Head of caudate nucleus (tissue), 42 donors: ENCODE data around the gene SLC35F6.
"Not testable (repeated sequence)": the region's sequence is repeated elsewhere in the genome, so short reads cannot be mapped to it uniquely, and the experiment has no call there.

Experiments
- DNase-seq, 42 donors: peaks; one replicate each; pipeline versions ENCODE4 v3.0.0 to v3.0.0-alpha.2; 2020 to 2021; ENCODE audit warnings: mixed read lengths in 7 of 42
- intact Hi-C: fragments of 100-400 bp; cut with DNase I; formaldehyde crosslinking; loops from one replicate; pipeline ENCODE4 v1.15.0; 2022

Gene SLC35F6

DNA sequence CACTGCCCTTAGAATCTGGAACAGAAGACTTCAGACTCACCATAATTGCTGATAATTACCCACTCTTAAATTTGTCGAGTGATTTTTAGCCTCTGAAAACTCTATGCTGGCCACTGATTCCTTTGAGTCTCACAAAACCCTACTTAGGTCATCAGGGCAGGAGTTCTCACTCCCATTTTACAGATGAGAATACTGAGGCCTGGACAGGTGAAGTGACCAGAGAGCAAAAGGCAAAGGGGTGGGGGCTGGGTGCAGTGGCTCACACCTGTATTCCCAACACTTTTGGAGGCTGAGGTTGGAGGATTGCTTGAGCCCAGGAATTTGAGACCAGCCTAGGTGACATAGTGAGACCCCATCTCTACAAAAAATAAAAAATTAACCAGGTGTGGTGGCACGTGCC is 34.8 kb upstream of the SLC35F6 start:
- DNase-seq, result no peak
- intact Hi-C loops, result no loop called here

DNA sequence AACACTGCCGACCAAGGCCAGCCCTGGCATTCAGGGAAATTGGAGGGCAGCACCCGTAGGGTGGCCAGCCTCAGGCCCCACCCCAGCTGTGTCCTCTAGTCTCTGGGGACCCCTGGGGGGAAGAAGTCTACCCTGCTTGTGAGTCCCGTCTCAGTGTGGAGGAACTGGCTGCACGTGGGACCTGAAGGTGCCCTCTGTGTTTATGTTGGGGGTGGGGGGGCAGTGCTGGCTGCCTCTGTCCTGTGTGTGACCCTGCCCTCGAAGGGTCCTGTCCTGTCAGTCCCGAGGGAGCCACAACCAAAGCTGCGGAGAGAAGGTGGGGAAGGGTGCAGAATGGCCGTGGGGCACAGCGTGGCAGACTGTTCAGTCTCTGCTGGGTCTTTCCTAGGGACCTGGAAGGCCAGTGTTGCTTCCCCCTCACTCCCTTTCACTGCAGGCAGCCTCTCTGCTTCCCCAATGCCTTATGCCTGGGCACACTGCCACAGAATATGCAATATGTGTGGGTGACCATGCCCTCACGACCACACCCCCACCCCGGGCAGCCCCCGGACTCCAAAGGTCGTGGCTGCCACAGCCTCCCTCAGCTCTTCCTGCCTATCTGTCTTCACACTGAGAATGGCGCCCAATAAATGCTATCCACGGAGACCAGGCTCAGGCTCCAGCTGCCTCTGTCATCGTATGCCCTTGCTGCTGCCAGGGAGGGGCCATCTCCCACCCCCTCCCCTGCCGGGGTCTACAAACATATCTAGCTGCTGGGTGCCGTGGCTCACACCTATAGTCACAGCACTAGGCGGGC is 33.3 kb upstream of the SLC35F6 start:
- intact Hi-C loops, result no loop called here
- no peak for DNase-seq

DNA sequence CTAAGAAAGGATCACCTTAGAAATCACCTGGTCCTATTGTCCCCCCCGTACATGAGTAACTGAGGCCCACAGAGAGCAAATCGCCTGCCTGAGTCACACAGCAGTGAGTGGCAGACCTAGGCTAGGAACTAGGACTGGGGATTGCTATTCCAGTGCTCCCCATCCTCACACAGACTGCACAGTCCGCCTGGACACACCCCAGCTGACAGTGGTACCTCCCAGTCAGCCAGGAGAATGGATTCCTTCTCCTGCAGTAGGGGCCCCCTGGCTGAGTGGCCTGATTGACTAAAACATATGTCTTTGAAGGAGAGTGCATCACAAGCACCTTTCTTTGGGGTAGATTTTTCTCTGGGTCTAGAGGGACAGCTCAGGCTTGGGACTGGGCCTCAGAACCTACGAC is 32.4 kb upstream of the SLC35F6 start:
- intact Hi-C loops, result no loop called here
- DNase-seq, result no peak

DNA sequence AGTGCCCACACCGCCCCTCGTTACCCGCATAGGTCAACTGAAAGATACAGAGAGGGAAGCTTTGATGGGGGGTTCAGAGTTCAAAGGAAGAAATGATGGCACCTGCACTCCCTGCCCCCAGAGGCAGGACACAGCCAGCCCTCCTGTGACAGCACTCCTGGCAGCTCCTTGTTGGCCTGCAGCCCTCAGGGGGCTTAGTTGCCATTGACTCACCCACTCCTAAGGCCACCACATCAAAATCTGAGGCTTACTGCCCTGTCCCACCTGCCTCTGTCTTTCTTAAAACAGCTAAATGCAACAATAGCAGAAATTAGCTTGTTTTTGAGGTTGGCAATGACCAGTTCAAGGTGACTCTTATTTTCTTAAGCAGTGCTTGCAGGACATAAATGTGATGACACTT is 31.6 kb upstream of the SLC35F6 start:
- DNase-seq, result no peak
- intact Hi-C loops, result no loop called here

DNA sequence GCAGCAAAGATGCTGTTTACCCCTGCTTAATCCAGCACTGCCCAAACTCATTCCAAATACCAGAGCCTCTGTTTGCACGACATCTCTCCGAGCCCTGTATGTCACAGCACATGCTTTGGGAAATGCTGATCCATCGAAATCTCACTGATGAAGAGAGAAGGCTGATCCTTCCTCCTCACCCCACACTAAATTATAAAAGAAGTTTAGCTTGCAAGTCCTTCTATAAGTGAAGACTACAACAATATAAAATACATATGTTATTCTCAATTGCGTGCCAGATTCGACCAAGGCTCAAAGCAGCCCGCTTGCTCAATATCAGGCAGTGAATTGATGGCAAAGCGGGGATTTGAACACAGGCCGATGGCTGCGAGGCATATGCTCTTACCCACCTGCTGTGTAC is 30.7 kb upstream of the SLC35F6 start:
- intact Hi-C loops, result no loop called here
- DNase-seq, result no peak

DNA sequence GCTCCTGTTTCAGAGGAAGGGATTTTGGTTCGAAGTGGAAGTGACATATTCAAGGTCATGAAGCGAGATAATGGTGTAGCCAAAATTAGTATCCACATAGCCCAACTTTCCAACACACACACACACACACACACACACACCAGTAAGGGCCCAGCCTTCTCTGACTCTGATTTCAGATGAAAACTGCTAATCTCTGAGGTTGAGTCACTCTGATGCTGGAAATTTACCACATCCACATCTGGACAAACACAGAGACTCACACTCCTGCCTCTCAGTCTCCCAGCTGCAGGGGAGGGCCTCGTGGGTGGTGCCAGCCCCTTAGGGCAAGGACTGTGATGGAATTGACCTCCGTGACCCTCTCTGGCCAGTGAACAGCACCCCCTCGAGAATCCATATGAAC is 29.0 kb upstream of the SLC35F6 start:
- intact Hi-C loops, result no loop called here
- no peak for DNase-seq

DNA sequence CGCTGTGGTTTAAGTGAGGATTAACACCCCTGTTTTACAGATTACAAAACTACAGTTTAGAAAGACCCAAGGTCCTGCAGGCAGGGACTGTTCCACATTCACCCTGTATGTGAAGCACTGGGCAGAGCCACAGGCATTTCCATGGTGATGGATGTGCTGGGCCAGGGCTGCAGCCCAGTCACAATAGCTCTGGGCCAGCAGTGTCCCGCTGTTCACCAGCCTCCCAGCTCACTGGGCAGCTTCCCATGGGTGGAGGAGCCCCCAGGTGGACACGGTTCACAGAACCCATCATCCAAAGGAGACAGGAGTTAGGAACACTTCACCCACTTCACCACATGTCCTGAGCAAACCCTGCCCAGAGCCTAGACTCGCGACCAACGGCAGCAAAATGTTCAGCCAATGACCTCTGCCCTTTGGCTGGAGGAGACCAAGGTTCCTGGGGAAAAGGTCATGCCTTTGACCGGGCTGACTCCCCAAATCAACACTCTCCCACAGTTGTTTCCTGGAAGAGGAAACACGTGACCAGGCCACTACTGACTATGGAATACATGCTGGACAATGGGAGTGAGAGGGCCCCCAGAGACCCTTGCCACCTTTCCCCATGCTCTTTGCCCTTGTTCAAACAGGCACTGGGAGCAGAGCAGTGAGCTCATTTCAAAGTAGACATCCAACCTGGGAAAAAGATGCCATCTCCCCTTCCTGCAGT is 28.0 kb upstream of the SLC35F6 start:
- intact Hi-C loops, result no loop called here
- DNase-seq, result peak in 20 of 42 donors; percentile 9 to 63 (median 32)

DNA sequence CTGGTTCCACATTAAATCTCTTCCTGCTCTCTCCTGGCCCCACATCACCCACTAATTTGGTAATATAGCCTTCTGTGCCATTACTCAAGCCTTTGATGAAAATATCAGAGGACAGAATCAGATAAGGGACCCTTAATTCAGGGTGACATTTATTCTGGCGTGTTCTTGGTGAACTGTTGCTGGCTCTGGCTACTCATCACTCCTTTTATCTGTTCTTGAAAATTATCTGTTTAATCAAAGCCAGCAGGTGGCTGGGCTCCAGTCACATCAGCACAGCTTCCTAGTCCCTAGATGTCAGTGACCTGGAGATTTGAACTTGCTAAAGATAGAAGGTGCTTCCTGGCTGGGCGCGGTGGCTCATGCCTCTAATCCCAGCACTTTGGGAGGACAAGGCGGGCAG is 26.9 kb upstream of the SLC35F6 start:
- DNase-seq, result no peak
- intact Hi-C loops, result no loop called here

DNA sequence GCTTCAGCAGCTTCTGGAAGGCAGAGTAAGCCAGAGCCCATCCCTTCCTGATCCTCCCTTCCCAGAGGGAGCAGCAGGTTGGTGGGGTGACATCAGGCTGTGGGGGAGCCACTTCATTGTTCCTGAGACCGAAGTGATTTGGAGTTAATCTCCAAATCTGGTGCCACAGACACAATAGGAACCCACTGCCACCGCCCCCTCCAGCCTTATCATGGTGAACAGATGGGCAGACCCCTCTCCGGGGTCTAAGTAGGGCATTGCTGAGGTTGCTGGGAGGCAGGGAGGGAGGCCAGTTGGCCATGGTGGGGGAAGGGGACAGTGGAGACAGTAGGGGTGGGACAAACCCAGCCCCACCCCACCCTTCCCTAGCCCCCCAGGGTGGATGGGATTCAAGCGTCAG is 25.6 kb upstream of the SLC35F6 start:
- intact Hi-C loops, result no loop called here
- no peak for DNase-seq

DNA sequence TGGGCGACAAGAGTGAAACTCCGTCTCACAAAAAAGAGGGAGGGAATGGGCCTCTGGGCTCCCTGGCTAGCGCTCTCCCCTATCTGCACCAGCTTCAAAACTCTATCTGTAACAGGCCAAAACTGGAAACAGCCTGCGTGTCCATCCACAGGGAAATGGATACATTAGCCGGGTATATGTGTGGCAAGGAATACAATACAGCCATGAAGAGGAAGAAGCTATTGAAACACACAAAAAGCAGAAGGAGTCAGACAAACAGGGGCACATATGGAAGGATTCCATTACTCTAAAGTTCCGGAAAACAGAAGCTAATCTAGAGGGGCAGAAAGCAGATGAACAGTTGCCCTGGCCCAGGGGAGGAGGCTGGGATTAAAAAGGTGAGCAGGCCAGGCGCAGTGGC is 24.6 kb upstream of the SLC35F6 start:
- DNase-seq, result no peak
- intact Hi-C loops, result no loop called here

DNA sequence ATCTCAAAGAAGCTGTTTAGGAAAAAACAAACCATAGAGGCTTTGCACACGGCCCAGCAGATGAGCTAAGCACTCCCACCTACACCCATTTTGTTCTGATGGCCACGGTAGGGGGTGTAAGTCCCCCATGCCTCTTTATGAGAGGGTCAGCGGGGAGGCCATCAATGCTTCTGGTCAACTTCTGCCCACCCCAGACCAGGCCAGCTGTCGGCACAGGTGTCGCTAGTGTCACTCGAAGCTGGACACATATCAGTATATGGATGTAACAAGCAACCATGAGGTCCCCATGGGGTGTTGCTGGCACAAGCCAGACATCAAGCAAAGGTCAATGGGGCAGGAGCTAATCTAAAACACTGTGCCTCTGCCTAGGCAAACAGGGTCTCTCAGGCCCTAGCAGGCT is 23.7 kb upstream of the SLC35F6 start:
- intact Hi-C loops, result no loop called here
- no peak for DNase-seq

DNA sequence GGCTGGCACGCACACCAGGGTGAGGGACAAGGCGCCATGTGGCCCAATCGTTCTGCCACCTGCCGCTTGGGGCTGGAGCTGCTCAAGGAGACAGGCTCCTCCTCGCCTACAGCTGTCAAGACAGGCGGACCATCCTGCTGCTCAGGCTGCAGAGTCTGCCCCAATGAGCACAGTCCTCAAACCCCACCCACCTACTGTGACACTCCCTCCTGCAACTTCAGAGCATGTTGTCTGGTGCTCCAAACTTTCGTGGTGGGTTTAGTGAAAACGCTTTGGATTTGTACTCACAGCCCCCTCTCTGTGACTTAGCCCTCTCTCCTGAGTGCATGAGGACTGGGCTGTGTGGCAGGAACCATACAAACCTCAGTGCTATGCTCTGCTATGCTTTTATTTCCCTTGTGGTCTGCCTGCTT is 23.2 kb upstream of the SLC35F6 start:
- intact Hi-C loops, result no loop called here
- no peak for DNase-seq

DNA sequence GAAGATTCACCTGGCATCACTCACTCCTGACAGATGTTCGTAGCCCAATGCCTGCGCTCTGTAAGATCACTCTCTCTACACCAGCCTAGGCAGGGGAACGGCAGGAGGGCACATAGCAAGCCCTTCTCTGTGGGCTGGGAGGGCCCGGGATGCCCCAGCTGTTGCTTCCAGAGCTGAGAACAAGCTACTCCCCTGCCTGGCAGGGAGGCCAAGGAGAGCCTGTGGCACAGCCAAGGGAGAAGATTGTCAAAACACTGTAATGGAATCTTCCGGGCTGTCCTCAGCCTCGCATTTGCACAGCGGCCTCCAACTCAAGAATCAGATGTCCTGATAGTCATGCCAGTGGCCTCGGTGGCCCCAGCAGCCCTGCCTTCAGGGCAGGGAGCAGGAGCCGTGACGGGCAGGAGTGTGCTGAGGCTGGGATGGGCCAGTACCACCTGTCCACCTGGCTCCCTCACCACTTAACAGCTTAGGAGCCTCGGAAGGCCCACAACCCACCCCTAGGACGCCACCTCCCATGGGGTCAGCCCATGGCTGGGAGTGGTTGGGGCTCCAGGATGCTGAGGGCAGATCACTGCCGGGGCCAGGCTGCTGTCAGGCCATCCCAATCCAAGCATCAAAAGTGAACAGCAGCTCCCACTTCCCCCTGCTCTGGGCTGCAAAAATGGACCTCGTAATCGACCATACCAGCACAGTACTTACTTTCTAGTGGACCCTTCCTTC is 21.9 kb upstream of the SLC35F6 start:
- intact Hi-C loops, result no loop called here
- no peak for DNase-seq

DNA sequence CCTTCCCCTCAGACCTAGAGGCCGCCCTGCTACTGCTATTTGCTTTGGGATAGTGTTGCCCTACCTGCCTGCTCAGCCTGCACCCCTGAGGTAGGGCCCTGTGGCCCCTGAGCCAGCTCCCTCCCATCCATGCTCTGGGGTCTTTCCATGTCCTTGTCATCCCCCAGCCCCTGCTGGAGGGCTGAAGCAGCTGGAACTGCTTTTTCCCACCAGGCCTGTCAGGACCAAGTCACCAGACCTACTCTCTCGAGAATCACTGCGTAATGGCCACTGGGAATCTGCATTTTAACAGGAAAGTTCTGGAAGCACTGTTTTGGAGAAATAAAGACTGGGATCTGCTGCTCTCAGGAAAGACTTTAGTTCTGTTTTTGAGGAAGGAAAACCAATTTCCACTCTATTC is 20.2 kb upstream of the SLC35F6 start:
- no peak for DNase-seq
- intact Hi-C loops, result loop anchor here (2.0 kb wide), 1 partner anchor 139 kb away; no protein-coding TSS in a partner anchor

DNA sequence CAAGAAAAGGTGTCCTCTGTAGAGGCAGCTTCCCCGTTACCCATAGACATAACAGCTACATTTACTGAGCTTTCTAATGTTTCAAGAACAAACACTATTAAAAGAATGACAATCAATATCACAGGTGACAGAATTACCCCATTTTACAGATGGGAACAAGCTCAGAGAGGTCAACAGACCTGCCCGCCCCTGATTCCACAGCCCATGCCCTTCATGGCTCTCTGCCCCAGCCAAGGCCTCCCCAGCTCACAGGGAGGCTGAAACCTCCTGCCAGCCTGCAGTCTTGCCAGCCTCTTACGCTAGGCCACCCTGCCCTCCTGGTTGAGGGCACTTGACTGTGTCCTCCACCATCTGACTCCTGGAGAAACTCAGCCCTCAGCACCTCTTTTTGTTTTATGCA is 19.1 kb upstream of the SLC35F6 start:
- intact Hi-C loops, result loop anchor here (2.0 kb wide), 1 partner anchor 140 kb away; no protein-coding TSS in a partner anchor
- DNase-seq, result no peak

DNA sequence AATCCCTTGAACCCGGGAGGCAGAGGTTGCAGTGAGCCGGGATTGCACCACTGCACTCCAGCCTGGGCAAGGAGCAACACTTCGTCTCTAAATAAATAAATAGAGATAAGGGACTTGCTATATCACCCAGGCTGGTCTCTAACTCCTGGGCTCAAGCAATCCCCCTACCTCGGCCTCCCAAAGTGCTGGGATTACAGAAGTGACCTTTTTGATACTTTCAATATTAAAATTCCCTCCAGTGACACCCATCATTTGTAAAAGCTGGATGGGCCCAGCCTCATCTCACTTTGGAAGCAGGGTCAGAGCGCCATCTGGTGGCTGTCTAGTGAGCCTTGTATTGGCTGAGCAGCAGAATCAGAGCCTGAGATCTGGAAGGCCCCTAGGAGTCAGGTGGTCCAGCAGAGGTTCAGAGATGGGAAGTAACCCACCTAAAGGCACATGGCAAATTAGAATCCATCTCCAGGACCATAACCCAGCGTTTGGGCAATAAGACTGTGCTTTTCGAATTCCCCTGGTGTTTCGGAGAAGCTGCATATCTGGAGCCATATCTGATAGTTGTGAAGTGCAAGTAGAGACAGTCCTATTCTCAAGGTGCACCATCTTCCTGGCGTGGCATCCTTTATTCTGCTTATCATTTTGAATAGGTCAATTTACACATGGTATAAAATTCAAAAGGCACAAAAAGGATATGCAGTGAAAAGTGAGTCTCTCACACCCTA is 18.3 kb upstream of the SLC35F6 start:
- intact Hi-C loops, result loop anchor here (2.0 kb wide), 1 partner anchor 141 kb away; no protein-coding TSS in a partner anchor
- DNase-seq, result peak; percentile 67 to 97 (median 91)

DNA sequence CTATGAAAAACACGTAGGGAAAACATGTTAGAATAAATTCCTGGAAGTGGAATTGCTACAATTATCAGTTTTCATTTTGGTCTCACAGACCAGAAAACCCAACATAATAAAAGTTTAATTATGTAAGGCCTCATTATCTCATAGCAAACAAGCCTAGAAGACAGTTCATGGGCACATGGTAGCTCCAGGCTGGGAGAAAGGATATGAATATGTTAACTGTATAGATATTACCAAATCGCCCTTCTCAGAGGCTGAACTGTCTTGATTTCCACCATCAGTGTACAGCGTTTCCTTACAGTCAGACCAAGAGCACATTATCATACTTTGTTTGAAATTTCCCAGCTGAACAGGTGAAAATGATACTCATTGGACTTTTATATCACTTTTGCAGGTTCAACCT is 17.1 kb upstream of the SLC35F6 start:
- no peak for DNase-seq
- intact Hi-C loops, result no loop called here

DNA sequence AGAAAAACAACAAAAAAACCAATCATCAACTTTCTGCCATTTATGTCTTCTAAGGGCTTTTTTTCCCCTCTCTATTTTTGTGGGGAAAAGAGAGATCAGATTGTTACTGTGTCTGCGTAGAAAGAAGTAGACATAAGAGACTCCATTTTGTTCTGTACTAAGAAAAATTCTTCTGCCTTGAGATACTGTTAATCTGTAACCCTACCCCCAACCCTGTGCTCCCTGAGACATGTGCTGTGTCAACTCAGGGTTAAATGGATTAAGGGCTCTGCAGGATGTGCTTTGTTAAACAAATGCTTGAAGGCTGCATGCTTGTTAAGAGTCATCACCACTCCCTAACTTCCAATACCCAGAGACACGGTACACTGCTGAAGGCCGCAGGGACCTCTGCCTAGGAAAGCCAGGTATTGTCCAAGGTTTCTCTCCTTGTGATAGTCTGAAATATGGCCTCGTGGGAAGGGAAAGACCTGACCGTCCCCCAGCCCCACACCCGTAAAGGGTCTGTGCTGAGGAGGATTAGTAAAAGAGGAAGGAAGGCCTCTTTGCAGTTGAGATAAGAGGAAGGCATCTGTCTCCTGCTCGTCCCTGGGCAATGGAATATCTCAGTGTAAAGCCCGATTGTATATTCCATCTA is 14.2 kb upstream of the SLC35F6 start:
- intact Hi-C loops, DNase-seq: not testable (repeated sequence)

DNA sequence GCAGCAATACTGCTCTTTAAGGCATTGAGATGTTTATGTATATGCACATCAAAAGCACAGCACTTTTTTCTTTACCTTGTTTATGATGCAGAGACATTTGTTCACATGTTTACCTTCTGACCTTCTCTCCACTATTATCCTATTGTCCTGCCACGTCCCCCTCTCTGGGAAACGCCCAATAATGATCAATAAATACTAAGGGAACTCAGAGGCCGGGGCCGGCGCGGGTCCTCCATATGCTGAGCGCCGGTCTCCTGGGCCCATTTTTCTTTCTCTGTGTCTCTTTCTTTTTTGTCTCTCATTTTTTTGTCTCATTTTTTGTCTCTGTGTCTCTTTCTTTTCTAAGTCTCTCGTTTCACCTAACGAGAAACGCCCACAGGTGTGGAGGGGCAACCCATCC is 13.6 kb upstream of the SLC35F6 start:
- intact Hi-C loops, DNase-seq: not testable (repeated sequence)
